Measurements from ENCODE around the gene ATF6. TPM values are rescaled to one million over a fixed set of nuclear protein-coding genes. Genes with fewer than 3 reads are reported as not detected.

ATF6 gene
- total and polyA plus RNA-seq, 2 donors (not counting 3 experiments of a cell fraction or from before 2014, with no cell fraction given): 24.9 to 40.3 TPM

- CTCF ChIA-PET: interaction anchor here (0.8 kb wide), 1 partner anchor 22 kb away, joined by 3 read pairs; no protein-coding TSS in a partner anchor
- no peaks in the 10 kb centered on the region for H4K20me1 ChIP-seq (replicated peaks; ENCODE audit: control insufficient read depth, extremely low read depth, insufficient read depth, low read length)
- dilution Hi-C loops (cut with MboI; ENCODE audit: extremely low pct_ligation_motif_present, low sequenced_read_pairs) (no loop called here), intact Hi-C loops (cut with micrococcal nuclease) (no loop called here)
- no peak overlapping the region for H3K9ac ChIP-seq (replicated peaks; ENCODE audit: extremely low read depth, insufficient read depth, low read length)
- FAIRE-seq (no peak), DNase-seq (ENCODE audit: low read depth, low spot score) (no peak)
- H3K4me3 ChIP-seq (replicated peaks in 1 of 3; ENCODE audit: insufficient read depth in 1 of 3, low read depth in 1 of 3, low read length in 3 of 3): no peak overlapping the region
- peaks cover 11% of the 10 kb centered on the region for H3K4me1 ChIP-seq (ENCODE audit: control insufficient read depth, extremely low read depth, insufficient read depth, low read length)
- no peak overlapping the region for H3K4me2 ChIP-seq (ENCODE audit: insufficient read depth, low read length)
- POLR2A ChIA-PET: no interaction called here
- no peak overlapping the region for H3K27ac ChIP-seq (ENCODE audit: insufficient read depth, low read depth, low read length)
- TF ChIP-seq MAX (IDR thresholded peaks at IDR 0.05; ENCODE audit: insufficient read depth, insufficient read length) (no peak), GATA2 (IDR thresholded peaks at IDR 0.05; ENCODE audit: insufficient read depth, insufficient read length, low read depth, low read length) (no peak), MYC (IDR thresholded peaks at IDR 0.05; ENCODE audit: low read depth, low read length) (no peak), JUN (IDR thresholded peaks at IDR 0.05; ENCODE audit: borderline replicate concordance, insufficient read depth, insufficient read length, low read depth) (no peak), FOS (IDR thresholded peaks at IDR 0.05; ENCODE audit: borderline replicate concordance, insufficient read depth, low read length) (no peak), POLR2AphosphoS5 (IDR thresholded peaks at IDR 0.05; ENCODE audit: insufficient read depth, low read depth, low read length) (no peak), CTCF (IDR thresholded peaks at IDR 0.05; ENCODE audit: extremely low read depth in 1 of 2, insufficient read depth in 1 of 2, low read depth in 1 of 2, low read length in 2 of 2) (no peak), EZH2 (IDR thresholded peaks at IDR 0.05; ENCODE audit: borderline replicate concordance, low read depth, low read length, severe bottlenecking) (no peak), POLR2A (IDR thresholded peaks at IDR 0.05; ENCODE audit: low read depth, low read length) (no peak)
- no peaks in the 10 kb centered on the region for H3K27me3 ChIP-seq (ENCODE audit: control insufficient read depth in 2 of 2, insufficient read depth in 2 of 2, low read length in 2 of 2)
- no peaks in the 10 kb centered on the region for H3K9me1 ChIP-seq (replicated peaks; ENCODE audit: control insufficient read depth, extremely low read depth, insufficient read depth, low read length)
- BruUV-seq (replicated peaks): no TSS peak
- H2AFZ ChIP-seq (ENCODE audit: low read depth, low read length): no peak overlapping the region
- H3K36me3 ChIP-seq (ENCODE audit: control insufficient read depth in 2 of 2, extremely low read depth in 1 of 2, insufficient read depth in 2 of 2, low read length in 2 of 2): peaks cover 5 to 9% of the 10 kb centered on the region in 2 experiments
- no peaks in the 10 kb centered on the region for H3K79me2 ChIP-seq (ENCODE audit: control insufficient read depth, insufficient read depth, low read length)
- no peaks in the 10 kb centered on the region for H3K9me3 ChIP-seq (replicated peaks; ENCODE audit: control insufficient read depth, insufficient read depth, low read length)
These were observed 120.5 kb downstream of the ATF6 start for GRCh38 chr1:161886589-161886988.

Measured in endothelial cell of umbilical vein (primary cell).